ENCODE data around the gene APOC3. TPM values are rescaled to one million over a fixed set of nuclear protein-coding genes. Genes with fewer than 3 reads are reported as not detected.
A peak's percentile ranks its signal among the peaks of the same experiment; 100 is the strongest.

The APOC3 gene
- total RNA-seq, 4 donors from 2014 or later, result not detected

DNA sequence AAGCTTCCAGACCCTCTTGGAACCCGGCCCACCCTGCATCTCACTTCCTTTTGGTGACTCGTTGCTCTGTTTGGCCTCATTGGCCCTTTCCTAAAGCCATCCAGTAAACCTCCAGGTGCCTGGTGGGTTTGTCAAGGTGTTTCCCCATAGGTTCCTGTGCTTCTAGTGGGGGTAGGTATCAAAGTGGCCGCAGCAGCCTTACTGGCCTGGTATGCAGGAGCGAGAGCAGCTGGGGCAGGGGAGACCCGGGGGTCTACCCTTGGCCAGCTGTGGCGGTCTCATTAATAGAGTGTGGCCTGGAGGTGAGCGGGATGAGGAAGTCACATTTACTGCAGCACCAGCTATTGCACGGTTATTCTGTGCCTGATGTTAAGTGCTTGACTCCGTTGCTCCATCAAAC, 10.7 kb upstream of the APOC3 start:
- H3K27me3 ChIP-seq, result no peaks in the 10 kb centered on the region
- H3K27ac ChIP-seq, result no peak overlapping the region
- 91 to 95% methylated on average over 7 to 9 of the region's 9 CpGs for WGBS, 2 donors
- intact Hi-C loops (cut with DNase I), result no loop called here
- H3K9me3 ChIP-seq, result no peaks in the 10 kb centered on the region
- no peak overlapping the region for H3K4me3 ChIP-seq (replicated peaks in 1 of 3)
- TF ChIP-seq CTCF (IDR thresholded peaks at IDR 0.05), result no peak
- TF ChIP-seq POLR2A (IDR thresholded peaks at IDR 0.05), result no peak
- no peak for DNase-seq
- no peaks in the 10 kb centered on the region for H3K36me3 ChIP-seq
- H3K4me1 ChIP-seq, result peaks cover 0 to 10% of the 10 kb centered on the region in 2 donors

- 93 to 95% methylated on average over 42 to 51 of the region's 51 CpGs for WGBS, 2 donors
- H3K4me3 ChIP-seq (replicated peaks in 1 of 3), result no peak overlapping the region
- no peaks in the 10 kb centered on the region for H3K36me3 ChIP-seq
- H3K27ac ChIP-seq, result no peak overlapping the region
- intact Hi-C loops (cut with DNase I), result no loop called here
- peaks cover 0 to 10% of the 10 kb centered on the region in 2 donors for H3K4me1 ChIP-seq
- no peak for DNase-seq
- TF ChIP-seq POLR2A (IDR thresholded peaks at IDR 0.05) (no peak), CTCF (IDR thresholded peaks at IDR 0.05) (no peak)
- H3K27me3 ChIP-seq, result no peaks in the 10 kb centered on the region
- no peaks in the 10 kb centered on the region for H3K9me3 ChIP-seq
These were observed 8.4 kb upstream of the APOC3 start for GRCh38 chr11:116821050-116821918.

GRCh38 chr11:116822575-116822974, 7.1 kb upstream of the APOC3 start:
- peak; percentile 52 to 56 for DNase-seq
- Histone ChIP-seq H3K4me3 (replicated peaks in 1 of 3) (no peak overlapping the region), H3K4me1 (peaks cover 0 to 10% of the 10 kb centered on the region in 2 donors), H3K36me3 (no peaks in the 10 kb centered on the region), H3K27ac (peak overlapping the region in 1 of 3 donors; percentile 11), H3K27me3 (no peaks in the 10 kb centered on the region), H3K9me3 (no peaks in the 10 kb centered on the region)
- 48 to 60% methylated on average over 5 of the region's 5 CpGs for WGBS, 2 donors
- TF ChIP-seq CTCF (IDR thresholded peaks at IDR 0.05) (no peak), POLR2A (IDR thresholded peaks at IDR 0.05) (no peak)
- intact Hi-C loops (cut with DNase I), result no loop called here

DNA sequence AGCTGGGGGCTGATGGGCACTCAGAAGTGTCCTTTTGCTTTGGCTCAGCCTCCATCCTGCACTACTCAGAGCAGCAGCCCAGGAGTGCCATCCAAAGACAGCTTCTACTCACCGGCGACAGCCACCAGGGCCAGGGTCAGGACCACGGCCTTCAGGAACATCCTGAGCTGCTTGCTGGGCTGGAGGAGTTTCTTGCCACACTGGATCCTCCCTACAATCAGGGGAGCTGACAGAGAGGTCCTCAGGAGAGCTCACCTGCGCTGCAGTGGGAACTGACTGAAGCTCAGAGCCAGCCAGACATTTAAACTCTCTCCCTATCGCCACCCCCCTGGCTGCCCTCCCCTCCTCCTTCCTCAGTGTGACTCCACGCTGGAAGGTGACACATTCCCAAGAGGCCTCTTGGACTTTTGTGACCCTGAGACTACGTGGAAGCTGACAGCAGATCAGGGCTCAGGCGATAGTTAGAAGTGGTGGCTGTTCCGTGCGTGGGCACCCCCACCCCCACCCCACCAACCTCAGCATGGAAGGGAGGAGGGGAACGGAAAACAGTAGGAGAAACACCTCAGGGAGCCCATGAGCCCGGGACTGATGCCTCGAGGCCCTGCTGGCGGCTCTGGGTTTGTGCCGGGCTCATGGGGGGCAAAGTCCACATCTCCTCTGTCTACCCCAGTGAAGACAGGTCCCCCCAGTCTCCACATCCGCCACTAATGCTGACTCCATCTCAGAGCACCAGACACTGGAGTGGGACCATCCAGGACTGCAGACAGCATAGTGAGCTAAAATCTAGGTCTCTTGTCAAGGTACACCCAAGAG, 6.5 kb upstream of the APOC3 start, which contains the start of gene APOA4:
TSS of gene APOA4 (minus strand) at position 274 of the 813 bp plus-strand sequence. CDS start at position 161, 113 bp downstream.
- Histone ChIP-seq H3K27ac (peak within 1 kb of the TSS in 1 of 3 donors; percentile 11), H3K9me3 (no peaks in the 10 kb centered on the region), H3K36me3 (no peaks in the 10 kb centered on the region), H3K27me3 (no peaks in the 10 kb centered on the region), H3K4me1 (peaks cover 0 to 10% of the 10 kb centered on the region in 2 donors), H3K4me3 (replicated peaks in 1 of 3) (no peak within 1 kb of the TSS)
- TF ChIP-seq CTCF (IDR thresholded peaks at IDR 0.05), result no peak
- no peak for TF ChIP-seq POLR2A (IDR thresholded peaks at IDR 0.05)
- peak; percentile 47 to 62 for DNase-seq
- WGBS, 2 donors, result 65 to 71% methylated on average over 16 of the region's 16 CpGs
- intact Hi-C loops (cut with DNase I), result no loop called here

All from thyroid gland (tissue), 4 donors.